HFFc6 (cell line): Measurements from ENCODE around the gene IGF1R. TPM values are rescaled to one million over a fixed set of nuclear protein-coding genes. Genes with fewer than 3 reads are reported as not detected.

Experiments used
- DNase-seq: peaks from one replicate; pipeline ENCODE4 v3.0.0-alpha.2; 2018
- H3K27ac Mint-ChIP-seq: 2 replicates; pipeline ENCODE4 v1.8.0; 2020; ENCODE audit warnings: mild to moderate bottlenecking, mixed read lengths
- H3K27me3 Mint-ChIP-seq: 2 replicates; pipeline ENCODE4 v1.8.0; 2021; ENCODE audit warnings: mild to moderate bottlenecking, moderate library complexity, mixed read lengths; ENCODE audit not compliant: insufficient read depth
- H3K36me3 Mint-ChIP-seq: 2 replicates; pipeline ENCODE4 v1.8.0; 2021; ENCODE audit warnings: low read depth, mixed read lengths
- H3K4me1 Mint-ChIP-seq: 2 replicates; pipeline ENCODE4 v1.8.0; 2020; ENCODE audit warnings: low read depth, mixed read lengths
- H3K4me3 Mint-ChIP-seq: 2 replicates; pipeline ENCODE4 v1.8.0; 2020; ENCODE audit warnings: mild to moderate bottlenecking, moderate library complexity, mixed read lengths
- H3K9me3 Mint-ChIP-seq: 2 replicates; pipeline ENCODE4 v1.8.0; 2020; ENCODE audit warnings: mild to moderate bottlenecking, mixed read lengths
- total RNA-seq, 6 experiments: library from RNA; stranded (reverse); fragmentation: NEBNext Ultra II Directional; extraction: Animal tissue kit (Norgen Biotek cat#: 25700); gene quantifications; 2 replicates in 1 of 6; 3 replicates in 5 of 6; pipeline ENCODE4 v1.2.3, GENCODE V29; 2021
- TF ChIP-seq, protein P1 (sequence below): fragments of 200-600 bp; sonication (generic); IDR thresholded peaks from 2 replicates; pipeline ENCODE4 v1.5.0; 2021; ENCODE audit warnings: antibody characterized with exemption, mild to moderate bottlenecking

The IGF1R gene
- total RNA-seq, 6 experiments from 2014 or later: 46.7 to 61.9 (median 50.1) TPM

DNA sequence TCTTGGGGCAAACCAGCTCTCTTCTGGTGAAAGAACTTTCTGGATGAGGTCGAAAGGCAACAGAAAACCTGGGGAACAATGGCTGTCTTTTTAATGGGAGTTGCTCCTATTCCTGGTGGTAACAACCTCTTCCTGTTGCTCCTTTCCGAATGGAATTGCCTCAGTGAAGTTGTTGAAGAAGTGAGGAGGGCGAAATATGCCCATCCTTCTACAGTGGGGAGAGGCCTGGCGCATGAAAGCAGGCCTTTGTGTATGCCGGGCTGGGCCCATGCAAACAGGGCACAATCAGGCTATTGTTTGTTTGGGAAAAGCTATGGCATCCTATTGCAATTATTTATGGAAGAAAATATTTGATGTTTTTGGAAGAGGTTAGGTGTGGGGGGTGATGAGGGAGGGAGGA is 166.9 kb downstream of the IGF1R start:
- Mint-ChIP-seq H3K27ac (no peak overlapping the region), H3K4me1 (0 out of 2 replicates have a peak, but pooled peaks cover 5% of the 10 kb centered on the region), H3K36me3 (peaks cover 30% of the 10 kb centered on the region), H3K27me3 (peaks cover 3% of the 10 kb centered on the region), H3K9me3 (no peaks in the 10 kb centered on the region), H3K4me3 (no peak overlapping the region)
- TF ChIP-seq, protein P1, sequence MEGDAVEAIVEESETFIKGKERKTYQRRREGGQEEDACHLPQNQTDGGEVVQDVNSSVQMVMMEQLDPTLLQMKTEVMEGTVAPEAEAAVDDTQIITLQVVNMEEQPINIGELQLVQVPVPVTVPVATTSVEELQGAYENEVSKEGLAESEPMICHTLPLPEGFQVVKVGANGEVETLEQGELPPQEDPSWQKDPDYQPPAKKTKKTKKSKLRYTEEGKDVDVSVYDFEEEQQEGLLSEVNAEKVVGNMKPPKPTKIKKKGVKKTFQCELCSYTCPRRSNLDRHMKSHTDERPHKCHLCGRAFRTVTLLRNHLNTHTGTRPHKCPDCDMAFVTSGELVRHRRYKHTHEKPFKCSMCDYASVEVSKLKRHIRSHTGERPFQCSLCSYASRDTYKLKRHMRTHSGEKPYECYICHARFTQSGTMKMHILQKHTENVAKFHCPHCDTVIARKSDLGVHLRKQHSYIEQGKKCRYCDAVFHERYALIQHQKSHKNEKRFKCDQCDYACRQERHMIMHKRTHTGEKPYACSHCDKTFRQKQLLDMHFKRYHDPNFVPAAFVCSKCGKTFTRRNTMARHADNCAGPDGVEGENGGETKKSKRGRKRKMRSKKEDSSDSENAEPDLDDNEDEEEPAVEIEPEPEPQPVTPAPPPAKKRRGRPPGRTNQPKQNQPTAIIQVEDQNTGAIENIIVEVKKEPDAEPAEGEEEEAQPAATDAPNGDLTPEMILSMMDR: no peak
- DNase-seq: no peak

DNA sequence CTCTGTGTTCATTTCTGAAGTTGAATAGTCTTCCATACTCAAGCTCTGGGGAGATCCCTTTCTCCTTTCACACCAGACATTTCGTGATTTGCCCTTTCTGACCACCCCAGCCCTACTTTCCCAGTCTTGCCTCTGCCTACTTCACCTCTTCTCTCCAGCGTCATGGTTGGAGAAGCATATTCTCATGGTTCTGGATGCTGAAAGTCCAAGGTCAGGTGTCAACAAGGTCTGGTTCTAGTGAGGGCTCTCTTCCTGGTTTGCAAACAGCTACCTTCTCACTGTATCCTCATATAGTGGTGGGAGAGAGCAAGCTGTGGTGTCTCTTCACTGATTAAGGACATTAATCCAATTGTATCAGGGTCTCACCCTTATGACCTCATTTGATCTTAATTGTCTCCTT is 169.4 kb downstream of the IGF1R start:
- no peak overlapping the region for H3K4me3 Mint-ChIP-seq
- H3K9me3 Mint-ChIP-seq: no peaks in the 10 kb centered on the region
- no peak for DNase-seq
- peaks cover 3% of the 10 kb centered on the region for H3K27me3 Mint-ChIP-seq
- TF ChIP-seq, protein P1: no peak
- peaks cover 15% of the 10 kb centered on the region for H3K4me1 Mint-ChIP-seq
- H3K27ac Mint-ChIP-seq: no peak overlapping the region
- H3K36me3 Mint-ChIP-seq: peaks cover 40% of the 10 kb centered on the region

- Mint-ChIP-seq H3K27ac (peak overlapping the region; percentile 86), H3K27me3 (no peaks in the 10 kb centered on the region; the same call in 1 of the 2 replicates), H3K4me1 (peaks cover 28% of the 10 kb centered on the region), H3K4me3 (peak overlapping the region; percentile 75), H3K36me3 (peaks cover 50% of the 10 kb centered on the region), H3K9me3 (peaks cover 38% of the 10 kb centered on the region)
- TF ChIP-seq, protein P1: no peak
- DNase-seq: peak; percentile 73
These were observed 174.7 kb downstream of the IGF1R start for GRCh38 chr15:98823012-98823458.

DNA sequence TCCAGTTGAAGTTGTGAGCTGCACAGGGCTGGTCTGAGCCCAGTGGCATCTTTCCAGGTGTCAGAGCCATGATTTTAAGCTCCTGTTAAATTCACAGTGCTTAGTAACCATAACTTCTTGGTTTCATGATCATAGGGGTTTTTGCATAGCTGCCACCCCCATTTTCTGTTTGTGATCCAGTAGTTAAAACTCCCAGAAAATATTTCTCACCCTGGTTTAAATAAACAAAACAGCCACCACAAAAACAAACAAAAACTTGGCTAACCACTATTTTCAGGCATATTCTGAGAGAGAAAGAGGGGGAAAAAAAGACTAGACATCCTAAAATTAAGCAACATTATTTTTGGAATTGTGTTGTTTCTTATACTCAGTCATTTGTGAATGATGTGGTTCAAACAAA is 175.3 kb downstream of the IGF1R start:
- peak overlapping the region; percentile 75; the same call in 1 of the 2 replicates for H3K4me3 Mint-ChIP-seq
- no peaks in the 10 kb centered on the region for H3K27me3 Mint-ChIP-seq
- H3K27ac Mint-ChIP-seq: peak overlapping the region; percentile 86
- peaks cover 28% of the 10 kb centered on the region for H3K4me1 Mint-ChIP-seq
- peaks cover 55% of the 10 kb centered on the region for H3K36me3 Mint-ChIP-seq
- DNase-seq: no peak
- H3K9me3 Mint-ChIP-seq: peaks cover 43% of the 10 kb centered on the region
- TF ChIP-seq, protein P1: no peak

DNA sequence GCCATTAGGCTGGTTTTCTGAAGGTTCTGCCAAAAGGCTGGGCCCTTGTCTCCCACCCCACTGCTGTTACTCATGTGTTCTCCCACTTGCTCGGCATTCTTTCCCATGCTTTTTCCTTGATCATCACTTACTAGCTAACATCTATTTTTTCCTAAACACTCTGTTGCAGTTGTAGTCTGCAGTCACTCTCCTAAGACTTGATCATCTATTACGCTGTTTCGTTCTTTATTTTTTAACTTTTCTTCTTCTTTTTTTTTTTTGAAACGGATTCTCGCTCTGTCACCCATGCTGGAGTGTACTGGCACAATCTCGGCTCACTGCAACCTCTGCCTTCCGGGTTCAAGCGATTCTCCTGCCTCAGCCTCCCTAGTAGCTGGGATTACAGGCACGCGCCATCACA is 176.3 kb downstream of the IGF1R start:
- H3K4me3 Mint-ChIP-seq: no peak overlapping the region
- no peak for DNase-seq
- TF ChIP-seq, protein P1: no peak
- H3K36me3 Mint-ChIP-seq: peaks cover 61% of the 10 kb centered on the region
- H3K4me1 Mint-ChIP-seq: peaks cover 28% of the 10 kb centered on the region
- H3K27ac Mint-ChIP-seq: no peak overlapping the region
- no peaks in the 10 kb centered on the region for H3K27me3 Mint-ChIP-seq
- H3K9me3 Mint-ChIP-seq: peaks cover 52% of the 10 kb centered on the region

DNA sequence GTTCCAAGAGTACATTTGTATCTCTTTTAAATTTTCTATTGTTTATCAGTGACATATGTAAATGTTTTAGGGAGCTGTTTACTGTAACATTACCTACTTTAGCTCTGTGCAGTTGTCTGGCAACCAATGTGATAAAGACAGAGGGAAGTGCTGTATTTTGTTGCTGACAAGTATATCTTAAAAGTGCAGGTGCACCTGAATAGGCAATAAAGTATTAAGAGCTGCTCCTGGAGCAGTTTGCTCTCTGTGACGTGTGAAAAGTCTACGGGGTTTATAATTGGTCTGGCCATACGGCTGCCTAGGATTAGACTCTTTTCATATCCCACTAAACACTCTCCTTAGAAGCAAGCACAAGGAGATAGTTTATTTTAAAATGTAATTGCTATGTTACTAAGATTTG is 178.3 kb downstream of the IGF1R start:
- Mint-ChIP-seq H3K36me3 (peaks cover 71% of the 10 kb centered on the region), H3K27ac (no peak overlapping the region), H3K27me3 (peaks cover 6% of the 10 kb centered on the region), H3K4me3 (no peak overlapping the region), H3K9me3 (peaks cover 73% of the 10 kb centered on the region), H3K4me1 (peaks cover 28% of the 10 kb centered on the region)
- no peak for DNase-seq
- TF ChIP-seq, protein P1: no peak
